SH-SY5Y (cell line): ENCODE results near the gene EPHB6.

Source experiments
- GATA2 ChIP-seq: IDR thresholded peaks from 2 replicates; pipeline ENCODE4 v1.6.1; 2011; ENCODE audit warnings: mild to moderate bottlenecking, low read depth, low read length
- GATA3 ChIP-seq: IDR thresholded peaks from 2 replicates; pipeline ENCODE4 v1.6.1; 2011; ENCODE audit warnings: low read depth, mild to moderate bottlenecking, low read length, moderate library complexity

DNA sequence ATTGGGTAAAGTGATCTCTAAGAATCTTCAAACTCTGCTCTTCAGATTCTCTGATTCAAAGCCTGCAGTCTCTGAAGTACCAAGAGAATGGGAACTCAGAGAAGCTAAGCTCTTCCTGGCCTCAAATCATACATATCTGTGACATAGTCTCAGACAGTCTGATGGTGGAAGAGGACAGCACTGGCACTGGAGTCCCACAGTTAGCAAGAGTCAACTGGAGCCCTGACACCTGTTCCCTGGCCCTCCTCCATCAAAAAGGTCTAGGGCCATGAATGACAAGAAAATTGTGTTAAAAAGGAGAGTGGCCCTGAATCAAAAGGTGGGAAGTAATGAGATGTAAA, 46.4 kb upstream of the EPHB6 start:
- no peak for TF ChIP-seq GATA2
- no peak for TF ChIP-seq GATA3
